GM18502 (cell line): ENCODE results near the gene ZC3H7A.

Experiments used
- ATAC-seq: cut with Tn5 transposase; IDR thresholded peaks from one replicate; pipeline ENCODE4 v1.9.1; 2021; ENCODE audit warnings: mild to moderate bottlenecking; ENCODE audit not compliant: unreplicated experiment, poor library complexity

Gene ZC3H7A

DNA sequence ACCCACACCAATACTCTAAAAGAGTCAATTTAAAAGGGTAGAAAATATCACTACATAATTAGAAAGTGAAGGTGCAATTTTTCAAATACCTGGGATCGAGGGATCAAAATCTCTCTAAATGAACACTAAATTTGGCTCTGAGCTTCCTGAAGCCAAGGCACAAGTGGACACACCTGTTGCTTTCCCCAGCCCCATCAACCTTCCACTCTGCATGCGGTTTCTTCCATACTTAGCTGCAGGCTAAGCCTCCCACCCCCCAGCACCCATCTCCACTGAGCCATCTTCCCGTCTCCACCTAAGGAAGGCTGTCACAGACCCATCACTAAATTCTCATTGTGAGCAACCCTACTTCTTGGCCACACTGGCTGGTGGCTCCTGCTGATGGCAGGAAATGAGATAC, 84.9 kb downstream of the ZC3H7A start:
- ATAC-seq = no peak

DNA sequence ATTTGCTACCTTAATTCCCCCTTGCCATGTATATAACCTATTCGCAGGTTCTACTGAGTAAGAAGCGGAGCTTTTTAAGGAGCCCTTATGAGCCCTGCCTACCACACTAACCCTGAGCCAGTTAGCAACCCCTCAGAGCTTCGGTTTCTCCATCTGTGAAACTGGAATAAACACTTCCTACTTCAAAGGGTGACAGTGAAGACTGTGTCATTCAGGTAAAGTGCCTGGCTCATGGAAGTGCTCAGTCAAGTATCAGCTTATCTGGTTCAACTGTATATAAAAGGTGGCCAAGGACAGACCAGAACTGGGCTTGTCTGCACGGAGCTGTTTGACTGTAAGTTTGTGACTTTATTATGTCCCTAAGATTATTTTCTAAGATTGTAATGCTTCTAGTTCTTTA, 85.4 kb downstream of the ZC3H7A start:
- no peak for ATAC-seq

DNA sequence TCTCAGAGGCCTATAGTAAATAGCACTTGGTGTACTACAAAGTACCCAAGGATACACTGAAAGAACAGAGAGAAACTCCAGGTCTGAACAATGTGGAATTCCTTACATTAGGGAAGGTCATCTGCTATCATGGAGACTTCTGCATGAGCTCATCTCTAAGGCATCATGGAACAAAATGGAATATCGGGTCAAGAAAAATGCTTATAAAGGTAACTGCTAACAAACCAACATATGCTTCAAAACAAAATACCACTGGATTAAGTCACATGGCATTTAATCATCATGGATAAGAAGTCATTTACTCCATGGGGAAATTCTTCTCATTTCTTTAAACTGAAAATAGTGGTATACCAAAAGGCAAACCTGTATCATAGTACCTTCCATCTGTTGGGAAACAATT, 88.6 kb downstream of the ZC3H7A start:
- ATAC-seq = no peak

DNA sequence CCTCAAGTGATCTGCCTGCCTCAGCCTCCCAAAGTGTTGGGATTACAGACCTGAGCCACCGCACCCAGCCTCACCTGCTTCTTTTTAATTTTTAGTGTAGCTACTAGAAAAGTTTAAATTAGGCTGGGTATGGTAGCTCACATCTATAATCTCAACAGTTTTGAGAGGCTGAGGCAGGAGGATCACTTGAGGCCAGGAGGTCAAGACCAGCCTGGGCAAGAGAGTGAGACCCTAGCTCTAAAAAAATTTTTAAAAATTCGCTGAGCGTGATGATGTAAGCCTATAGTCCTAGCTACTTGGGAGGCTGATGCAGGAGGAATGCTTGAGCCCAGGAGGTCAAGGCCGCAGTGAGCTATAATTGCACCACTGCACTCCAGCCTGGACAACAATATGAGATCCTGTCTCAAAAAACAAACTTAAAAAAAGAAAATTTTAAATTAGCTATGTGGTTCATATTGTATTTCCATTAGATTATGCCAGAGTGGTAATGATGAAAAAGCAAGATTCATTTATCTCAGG, 89.3 kb downstream of the ZC3H7A start:
- no peak for ATAC-seq

DNA sequence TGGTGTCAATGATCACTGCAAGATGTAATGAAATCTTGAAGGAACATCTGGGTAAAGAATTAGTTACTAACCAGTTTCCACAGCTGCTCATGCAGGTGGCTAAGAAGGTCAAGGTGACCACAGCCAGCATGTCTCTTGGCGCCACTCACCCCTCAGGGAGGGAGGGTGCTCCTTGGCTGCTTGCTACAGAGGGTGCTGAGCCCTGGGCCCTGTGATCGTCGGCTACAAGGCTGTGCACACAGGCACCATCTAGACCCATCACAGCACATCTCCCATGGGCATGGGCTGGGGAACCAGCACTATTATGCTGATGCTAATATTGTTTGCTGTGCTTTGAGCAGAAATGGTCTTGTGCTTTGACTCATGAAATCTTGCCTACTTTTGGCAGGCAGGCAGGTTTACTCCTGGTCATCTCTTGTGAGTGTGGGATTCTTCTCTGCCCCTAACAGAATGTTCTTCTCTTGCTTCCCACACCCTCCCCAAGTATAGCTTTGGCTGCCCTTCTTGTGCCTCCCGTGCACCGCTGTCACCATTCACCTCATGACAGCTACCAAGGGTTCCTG, 90.8 kb downstream of the ZC3H7A start:
- no peak for ATAC-seq

DNA sequence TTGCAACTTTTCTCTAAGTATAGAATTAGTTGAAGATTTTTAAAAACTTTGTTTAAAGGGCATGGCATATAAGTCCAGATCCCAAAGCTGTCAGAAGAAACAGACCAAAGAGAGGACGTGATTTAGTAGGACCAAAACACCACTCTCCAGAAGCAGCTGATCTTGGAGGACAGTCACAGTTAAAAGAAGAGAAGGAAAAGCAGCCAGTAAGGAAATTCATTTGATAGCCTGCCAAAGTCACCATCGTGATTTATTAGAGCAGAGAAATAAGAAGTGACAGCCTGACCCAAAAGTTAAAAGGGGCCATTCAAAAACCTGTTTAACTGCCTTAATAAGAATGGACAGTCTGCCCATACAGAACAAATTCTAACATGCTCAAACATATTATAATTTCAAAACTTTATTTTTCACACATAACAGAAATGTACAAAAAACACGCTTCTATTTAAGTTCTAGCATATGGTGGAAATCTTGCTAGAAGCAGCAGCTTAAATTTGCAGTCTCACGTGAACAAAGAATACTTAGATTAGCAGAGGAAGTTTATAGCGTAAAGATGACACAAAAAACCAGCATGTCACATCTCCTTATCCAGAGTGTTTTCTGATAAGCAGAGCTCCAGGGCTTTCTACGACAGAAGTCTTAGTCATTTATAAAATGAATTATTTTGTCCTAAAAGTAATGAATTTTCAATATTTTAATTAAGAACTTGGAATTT, 91.6 kb downstream of the ZC3H7A start:
- ATAC-seq = no peak
